Measurements from ENCODE around the gene NCK2. TPM values are rescaled to one million over a fixed set of nuclear protein-coding genes. Genes with fewer than 3 reads are reported as not detected.

Gene NCK2
- total and polyA plus RNA-seq, 2 of the 4 experiments (the other 2 are of a cell fraction): 15.8 to 22.2 TPM

DNA sequence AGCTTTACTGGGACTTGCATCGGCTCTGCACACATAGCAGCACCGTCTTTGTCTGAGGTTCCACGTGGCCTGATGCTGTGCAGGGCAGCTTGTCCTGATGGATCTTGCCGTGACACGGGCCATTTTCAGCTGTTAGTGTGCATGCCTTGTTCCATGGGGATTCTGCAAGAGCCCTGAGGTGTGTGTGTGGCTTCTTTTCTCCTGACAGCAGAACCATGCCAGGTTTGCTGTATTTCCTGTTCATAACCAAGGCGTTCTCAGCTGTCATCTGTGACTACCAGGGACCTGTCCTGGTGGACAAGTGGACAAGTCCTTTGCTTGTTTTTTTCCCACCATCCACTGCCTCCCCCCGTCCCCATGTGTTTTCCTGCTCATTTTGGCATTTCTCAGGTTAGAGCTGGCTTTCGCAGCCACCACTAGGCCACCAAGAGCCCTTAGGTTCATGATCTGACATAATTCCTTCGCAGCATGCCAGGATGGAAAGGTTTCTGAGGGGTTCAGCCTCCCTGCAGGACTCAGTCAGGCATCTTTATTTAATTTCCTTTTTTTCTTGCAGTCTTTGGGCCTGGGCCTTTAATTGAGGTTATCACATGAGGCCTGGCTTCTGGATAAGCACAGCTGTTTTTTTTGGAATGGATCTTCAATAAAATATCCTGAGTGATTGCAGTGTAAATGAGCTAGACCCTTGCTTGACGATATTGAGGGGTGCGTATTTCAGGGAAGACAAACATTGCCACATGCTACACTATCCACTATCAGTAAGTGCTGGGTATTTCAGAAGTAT is 139.4 kb downstream of the NCK2 start (continued):
- no peak for TF ChIP-seq NFE2L2 (IDR thresholded peaks at IDR 0.05; ENCODE audit: low read depth, low read length)

DNA sequence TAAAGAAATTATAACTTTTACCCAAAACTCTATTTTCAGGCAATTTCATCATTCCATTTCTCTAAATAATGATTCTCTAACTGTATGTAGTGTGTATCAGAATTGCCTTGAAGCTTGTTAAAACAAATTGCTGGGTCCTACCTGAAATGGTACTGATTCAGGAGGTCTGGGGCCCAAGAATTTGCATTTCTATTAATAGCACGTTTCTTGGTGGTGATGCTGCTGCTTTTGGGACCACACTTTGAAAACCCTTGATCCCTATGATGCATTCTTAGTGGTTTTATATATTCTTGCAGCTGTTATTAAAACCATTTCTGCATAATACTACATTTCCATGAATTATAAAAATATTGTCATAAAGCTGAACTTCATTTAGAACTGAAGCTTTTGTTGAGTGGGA is 140.7 kb downstream of the NCK2 start:
- no TSS peak for BruUV-seq (replicated peaks)
- POLR2A ChIA-PET (ENCODE audit: unreplicated experiment): no interaction called here

More for the DNA sequence above, 140.7 kb downstream of the NCK2 start:
- Histone ChIP-seq H3K18ac (ENCODE audit: low read depth, low read length) (no peak overlapping the region), H3K56ac (ENCODE audit: extremely low read depth, insufficient read depth, low read length) (no peak overlapping the region), H2BK120ac (ENCODE audit: low read depth, low read length) (no peak overlapping the region), H3K27ac (ENCODE audit: insufficient read depth, low read length) (no peak overlapping the region), H3K14ac (replicated peaks; ENCODE audit: low read depth, low read length) (no peak overlapping the region), H3K36me3 (ENCODE audit: control insufficient read depth, insufficient read depth, low read length) (peaks cover 10% of the 10 kb centered on the region), H2BK20ac (ENCODE audit: low read depth, low read length) (no peak overlapping the region), H3K4me3 (ENCODE audit: insufficient read depth, low read depth, low read length) (no peak overlapping the region), H4K91ac (ENCODE audit: insufficient read depth, low read depth, low read length) (no peak overlapping the region), H2AK9ac (replicated peaks; ENCODE audit: low read depth, low read length, poor library complexity) (no peak overlapping the region), H3K27me3 (ENCODE audit: control insufficient read depth, insufficient read depth, low read length) (no peaks in the 10 kb centered on the region), H3K9ac (ENCODE audit: low read depth, low read length) (no peak overlapping the region), H4K8ac (ENCODE audit: low read depth in 2 of 2, low read length in 2 of 2) (no peak overlapping the region), H3K23ac (ENCODE audit: low read depth, low read length) (no peak overlapping the region), H2AK5ac (ENCODE audit: low read depth, low read length) (no peak overlapping the region), H2BK5ac (ENCODE audit: low read depth, low read length, poor library complexity, severe bottlenecking) (no peak overlapping the region), H3K4me1 (ENCODE audit: control insufficient read depth, insufficient read depth, low read length) (peaks cover 12% of the 10 kb centered on the region), H3K4ac (ENCODE audit: low read depth, low read length) (no peak overlapping the region), H3K9me3 (ENCODE audit: control insufficient read depth, insufficient read depth, low read length) (peaks cover 2% of the 10 kb centered on the region; the same call in 1 of the 2 replicates), H3K79me1 (ENCODE audit: low read depth in 1 of 2, low read length in 2 of 2) (peaks cover 34 to 46% of the 10 kb centered on the region in 2 experiments), H4K20me1 (ENCODE audit: insufficient read depth, low read length) (peaks cover 6% of the 10 kb centered on the region; the same call in 1 of the 2 replicates), H2AFZ (replicated peaks; ENCODE audit: low read length, poor library complexity) (no peak overlapping the region), H4K5ac (ENCODE audit: low read depth, low read length) (no peak overlapping the region), H3K9me1 (ENCODE audit: insufficient read depth, low read length) (peaks cover 3% of the 10 kb centered on the region; the same call in 1 of the 2 replicates), H3K4me2 (ENCODE audit: low read depth, low read length) (peak overlapping the region; percentile 61; the same call in 1 of the 2 replicates), H2BK15ac (ENCODE audit: low read depth, low read length) (no peak overlapping the region)
- WGBS, 2 experiments (ENCODE audit: extremely low coverage in 2 of 2, insufficient read length in 1 of 2): no CpG with 5 or more reads among the region's 1 CpG
- DNase-seq: no peak
- no peak for ATAC-seq (ENCODE audit: low read depth)
- TF ChIP-seq BHLHE40 (IDR thresholded peaks at IDR 0.05; ENCODE audit: low read depth, low read length) (no peak), MXI1 (IDR thresholded peaks at IDR 0.05; ENCODE audit: borderline replicate concordance, low read depth, low read length) (no peak), FOS (IDR thresholded peaks at IDR 0.05; ENCODE audit: low read depth, low read length) (no peak), MAZ (IDR thresholded peaks at IDR 0.05; ENCODE audit: borderline replicate concordance, low read depth, low read length) (no peak), CHD1 (IDR thresholded peaks at IDR 0.05; ENCODE audit: low read depth, low read length) (no peak), ELK1 (IDR thresholded peaks at IDR 0.05; ENCODE audit: borderline replicate concordance, low read depth, low read length) (no peak), CEBPB (IDR thresholded peaks at IDR 0.05; ENCODE audit: low read depth, low read length) (no peak), RAD21 (IDR thresholded peaks at IDR 0.05; ENCODE audit: low read length) (no peak)
- TF ChIP-seq, protein P1, sequence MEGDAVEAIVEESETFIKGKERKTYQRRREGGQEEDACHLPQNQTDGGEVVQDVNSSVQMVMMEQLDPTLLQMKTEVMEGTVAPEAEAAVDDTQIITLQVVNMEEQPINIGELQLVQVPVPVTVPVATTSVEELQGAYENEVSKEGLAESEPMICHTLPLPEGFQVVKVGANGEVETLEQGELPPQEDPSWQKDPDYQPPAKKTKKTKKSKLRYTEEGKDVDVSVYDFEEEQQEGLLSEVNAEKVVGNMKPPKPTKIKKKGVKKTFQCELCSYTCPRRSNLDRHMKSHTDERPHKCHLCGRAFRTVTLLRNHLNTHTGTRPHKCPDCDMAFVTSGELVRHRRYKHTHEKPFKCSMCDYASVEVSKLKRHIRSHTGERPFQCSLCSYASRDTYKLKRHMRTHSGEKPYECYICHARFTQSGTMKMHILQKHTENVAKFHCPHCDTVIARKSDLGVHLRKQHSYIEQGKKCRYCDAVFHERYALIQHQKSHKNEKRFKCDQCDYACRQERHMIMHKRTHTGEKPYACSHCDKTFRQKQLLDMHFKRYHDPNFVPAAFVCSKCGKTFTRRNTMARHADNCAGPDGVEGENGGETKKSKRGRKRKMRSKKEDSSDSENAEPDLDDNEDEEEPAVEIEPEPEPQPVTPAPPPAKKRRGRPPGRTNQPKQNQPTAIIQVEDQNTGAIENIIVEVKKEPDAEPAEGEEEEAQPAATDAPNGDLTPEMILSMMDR (conservative IDR thresholded peaks at IDR 0.05; ENCODE audit: low read depth, low read length): no peak
- TF ChIP-seq, protein P2, sequence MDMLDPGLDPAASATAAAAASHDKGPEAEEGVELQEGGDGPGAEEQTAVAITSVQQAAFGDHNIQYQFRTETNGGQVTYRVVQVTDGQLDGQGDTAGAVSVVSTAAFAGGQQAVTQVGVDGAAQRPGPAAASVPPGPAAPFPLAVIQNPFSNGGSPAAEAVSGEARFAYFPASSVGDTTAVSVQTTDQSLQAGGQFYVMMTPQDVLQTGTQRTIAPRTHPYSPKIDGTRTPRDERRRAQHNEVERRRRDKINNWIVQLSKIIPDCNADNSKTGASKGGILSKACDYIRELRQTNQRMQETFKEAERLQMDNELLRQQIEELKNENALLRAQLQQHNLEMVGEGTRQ (IDR thresholded peaks at IDR 0.05; ENCODE audit: low read depth, low read length): no peak
- intact Hi-C loops (cut with micrococcal nuclease): no loop called here
- dilution Hi-C loops (cut with HindIII; ENCODE audit: low sequenced_read_pairs, unreplicated experiment): no loop called here
- CTCF ChIA-PET: interaction anchor here (0.8 to 0.9 kb wide), 3 partner anchors 11 to 255 kb away, joined by 3 to 4 read pairs (median 3); no protein-coding TSS in a partner anchor
- in situ Hi-C loops (cut with MboI; ENCODE audit: low sequenced_read_pairs): no loop called here

All from IMR-90 (cell line).